ENCODE measurements around the gene DCC. TPM values are rescaled to one million over a fixed set of nuclear protein-coding genes. Genes with fewer than 3 reads are reported as not detected.

DCC gene
- total and polyA plus RNA-seq, 10 donors, result 0.03 to 9.2 (median 0.91) TPM; not detected in 1

GRCh38 chr18:52869349-52869923 is 529.4 kb downstream of the DCC start:
- no peak overlapping the region for H3K27ac ChIP-seq
- intact Hi-C loops (cut with DNase I; ENCODE audit: low total_unique reads), result no loop called here
- no peak for DNase-seq
- no peaks in the 10 kb centered on the region for H3K4me1 ChIP-seq
- peaks cover 0 to 23% (median 6%) of the 10 kb centered on the region in 8 donors for H3K9me3 ChIP-seq
- no peaks in the 10 kb centered on the region for H3K36me3 ChIP-seq
- TF ChIP-seq CTCF (IDR thresholded peaks at IDR 0.05 in 8 of 11, conservative IDR thresholded peaks at IDR 0.05 in 3 of 11) (no peak), POLR2A (IDR thresholded peaks at IDR 0.05) (no peak), POLR2AphosphoS5 (IDR thresholded peaks at IDR 0.05) (no peak)
- no peaks in the 10 kb centered on the region for H3K27me3 ChIP-seq (replicated peaks in 1 of 7)
- whole genome bisulfite sequencing, 5 donors, result 82 to 90% (median 87%) methylated on average over 7 to 9 of the region's 9 CpGs
- no peak overlapping the region for H3K4me3 ChIP-seq

- Histone ChIP-seq H3K4me3 (no peak overlapping the region), H3K36me3 (no peaks in the 10 kb centered on the region), H3K27ac (no peak overlapping the region), H3K27me3 (replicated peaks in 1 of 7) (no peaks in the 10 kb centered on the region), H3K4me1 (no peaks in the 10 kb centered on the region), H3K9me3 (peaks cover 0 to 23% (median 6%) of the 10 kb centered on the region in 8 donors)
- no peak for TF ChIP-seq POLR2A (IDR thresholded peaks at IDR 0.05)
- TF ChIP-seq CTCF (IDR thresholded peaks at IDR 0.05 in 8 of 11, conservative IDR thresholded peaks at IDR 0.05 in 3 of 11), result no peak
- no peak for TF ChIP-seq POLR2AphosphoS5 (IDR thresholded peaks at IDR 0.05)
- peak; percentile 68 for DNase-seq
- intact Hi-C loops (cut with DNase I; ENCODE audit: low total_unique reads), result no loop called here
- whole genome bisulfite sequencing, 5 donors, result 81 to 85% (median 82%) methylated on average over 17 to 21 of the region's 21 CpGs
Observed at GRCh38 chr18:52869942-52870907, 530.2 kb downstream of the DCC start.

- no peaks in the 10 kb centered on the region for H3K36me3 ChIP-seq
- H3K4me1 ChIP-seq, result no peaks in the 10 kb centered on the region
- no peak overlapping the region for H3K4me3 ChIP-seq
- DNase-seq, result no peak
- H3K27ac ChIP-seq, result no peak overlapping the region
- intact Hi-C loops (cut with DNase I; ENCODE audit: low total_unique reads), result no loop called here
- peaks cover 0 to 12% (median 4%) of the 10 kb centered on the region in 8 donors for H3K9me3 ChIP-seq
- H3K27me3 ChIP-seq (replicated peaks in 1 of 7), result no peaks in the 10 kb centered on the region
- TF ChIP-seq POLR2AphosphoS5 (IDR thresholded peaks at IDR 0.05), result no peak
- WGBS, 5 donors, result 81 to 88% (median 87%) methylated on average over 3 of the region's 3 CpGs
Observed at GRCh38 chr18:52874774-52875173, 534.8 kb downstream of the DCC start.

GRCh38 chr18:52875725-52876124 is 535.7 kb downstream of the DCC start:
- TF ChIP-seq POLR2AphosphoS5 (IDR thresholded peaks at IDR 0.05) (no peak), CTCF (IDR thresholded peaks at IDR 0.05 in 8 of 11, conservative IDR thresholded peaks at IDR 0.05 in 3 of 11) (no peak), POLR2A (IDR thresholded peaks at IDR 0.05) (no peak)
- no peaks in the 10 kb centered on the region for H3K27me3 ChIP-seq (replicated peaks in 1 of 7)
- WGBS, 5 donors, result 65 to 77% (median 73%) methylated on average over 5 of the region's 5 CpGs
- no peak overlapping the region for H3K27ac ChIP-seq
- H3K4me3 ChIP-seq, result no peak overlapping the region
- H3K4me1 ChIP-seq, result no peaks in the 10 kb centered on the region
- H3K9me3 ChIP-seq, result peaks cover 0 to 10% (median 2%) of the 10 kb centered on the region in 8 donors
- no peak for DNase-seq
- intact Hi-C loops (cut with DNase I; ENCODE audit: low total_unique reads), result no loop called here
- no peaks in the 10 kb centered on the region for H3K36me3 ChIP-seq

All from spleen (tissue), 11 donors.